H4 (cell line): Measurements from ENCODE around the gene MED20. TPM values are rescaled to one million over a fixed set of nuclear protein-coding genes. Genes with fewer than 3 reads are reported as not detected.
A peak's percentile ranks its signal among the peaks of the same experiment; 100 is the strongest.
"Not testable (repeated sequence)": the region's sequence is repeated elsewhere in the genome, so short reads cannot be mapped to it uniquely, and the experiment has no call there.

Source experiments
- DNase-seq: peaks from one replicate; pipeline ENCODE4 v3.0.0-alpha.2; 2015; ENCODE audit warnings: low spot score
- total RNA-seq: library from RNA; depleted of rRNA; stranded (reverse); fragments of >200 nt; shearing (Covaris generic); gene quantifications from 2 replicates; pipeline ENCODE4 v1.2.3, GENCODE V29; 2014; rRNA removed

MED20 gene, protein sequence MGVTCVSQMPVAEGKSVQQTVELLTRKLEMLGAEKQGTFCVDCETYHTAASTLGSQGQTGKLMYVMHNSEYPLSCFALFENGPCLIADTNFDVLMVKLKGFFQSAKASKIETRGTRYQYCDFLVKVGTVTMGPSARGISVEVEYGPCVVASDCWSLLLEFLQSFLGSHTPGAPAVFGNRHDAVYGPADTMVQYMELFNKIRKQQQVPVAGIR
- 49.4 and 51.8 TPM in 2 replicates for total RNA-seq

DNA sequence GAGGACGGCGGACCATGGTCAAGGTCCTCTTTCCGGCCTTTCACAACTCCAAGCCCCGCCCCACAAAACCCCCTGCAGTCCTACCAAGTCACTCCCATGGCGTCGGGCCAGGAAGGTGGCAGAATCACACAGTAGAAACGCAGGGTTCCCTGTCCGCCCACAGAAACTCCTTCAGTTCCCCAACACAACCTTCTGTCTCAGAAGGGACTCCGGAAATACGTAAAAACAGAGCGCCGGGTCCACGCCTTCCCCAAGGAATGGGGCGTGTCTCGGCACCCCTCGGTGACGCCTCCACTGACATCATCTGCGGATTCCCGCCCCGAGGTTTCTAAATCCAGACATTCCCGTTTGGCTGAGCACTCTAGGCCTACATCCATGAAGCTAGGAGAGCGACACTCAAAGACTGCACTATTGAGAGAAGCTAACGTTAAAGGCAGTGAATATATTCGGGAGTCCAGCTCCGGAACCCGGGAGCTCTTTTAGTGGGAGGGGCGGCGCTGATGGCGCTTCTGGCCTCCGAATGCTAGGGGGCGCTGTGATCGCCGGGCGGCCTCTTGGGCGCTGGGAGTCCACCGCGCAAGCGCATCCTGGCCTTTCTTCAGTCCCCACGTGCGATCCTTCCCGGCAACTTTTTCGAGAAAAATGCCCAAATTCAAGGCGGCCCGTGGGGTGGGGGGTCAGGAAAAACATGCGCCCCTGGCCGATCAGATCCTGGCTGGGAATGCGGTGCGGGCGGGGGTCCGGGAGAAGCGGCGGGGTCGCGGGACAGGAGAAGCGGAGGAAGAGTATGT is at the start of gene MED20, which contains the start of gene BYSL:
Gene MED20 (minus strand): TSS at position 219 of the 791 bp plus-strand sequence. CDS start 121 bp downstream, at position 98.
Gene BYSL (plus strand): TSS at position 579 of the 791 bp plus-strand sequence. CDS start 64 bp downstream, at position 643.
- peak; percentile 93 for DNase-seq

DNA sequence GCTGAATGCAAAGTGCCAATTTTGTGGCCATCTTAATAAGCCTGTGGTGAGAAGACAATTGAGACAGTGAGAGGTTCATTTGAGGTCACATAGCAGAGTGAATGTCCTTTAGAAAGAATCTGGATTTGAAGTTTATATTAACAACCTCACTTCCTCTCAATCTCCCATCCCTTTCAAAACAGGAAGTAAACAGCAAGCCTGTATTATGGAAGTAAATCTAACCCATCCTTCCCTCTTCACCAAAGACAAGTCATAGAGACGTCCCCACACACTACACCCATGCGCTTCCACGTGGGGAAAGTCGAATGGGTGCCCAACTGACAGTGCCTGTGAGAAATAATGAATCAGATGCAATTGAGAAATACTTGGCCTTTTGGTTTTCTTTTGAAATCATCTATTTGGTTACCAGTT is 49.5 kb upstream of the MED20 start:
- peak; percentile 62 for DNase-seq

DNA sequence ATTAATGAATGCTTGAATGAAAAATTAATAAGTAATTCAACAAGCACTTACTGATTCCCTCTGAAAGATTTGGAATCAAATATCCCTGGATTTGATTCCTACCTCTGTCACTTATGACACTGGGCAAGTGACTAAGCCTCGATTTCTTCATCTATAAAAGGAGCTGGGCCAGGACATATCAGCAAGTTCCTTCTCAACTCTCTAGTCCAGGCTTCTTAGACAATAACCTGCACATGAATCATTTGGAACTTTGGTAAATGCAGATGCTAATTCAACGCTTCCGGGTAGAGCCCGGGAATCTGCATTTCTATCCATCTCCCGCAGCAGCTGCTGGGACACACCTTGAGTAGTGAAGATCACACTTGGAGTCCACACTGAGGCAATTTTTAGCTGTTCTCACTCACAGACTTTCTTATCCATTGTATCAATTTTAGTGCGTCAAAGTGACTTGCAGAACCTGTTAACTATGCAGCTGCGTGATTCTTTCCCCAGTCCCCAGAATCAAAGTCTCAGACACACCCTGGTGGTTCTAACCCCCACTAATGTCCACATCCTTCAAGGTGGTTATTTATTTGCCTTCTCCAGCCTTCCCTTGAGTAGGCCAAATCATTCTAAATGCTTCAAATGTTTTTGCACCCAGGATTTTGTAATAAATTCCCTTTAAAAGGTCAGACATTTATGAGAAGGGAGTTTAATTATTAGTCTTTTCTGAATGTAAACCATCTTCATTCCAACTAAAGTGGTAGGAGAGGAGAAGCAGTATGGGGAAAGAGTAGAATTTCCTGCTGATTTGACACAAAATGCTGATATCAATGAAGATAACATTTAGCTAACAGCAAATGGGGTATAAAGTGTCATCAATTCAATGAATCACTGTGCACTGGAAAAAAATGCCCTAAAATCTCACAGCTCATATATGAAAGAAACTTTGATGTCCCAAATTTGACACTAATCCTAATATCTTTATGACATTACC is 46.7 kb upstream of the MED20 start:
- peak; percentile 37 for DNase-seq

DNA sequence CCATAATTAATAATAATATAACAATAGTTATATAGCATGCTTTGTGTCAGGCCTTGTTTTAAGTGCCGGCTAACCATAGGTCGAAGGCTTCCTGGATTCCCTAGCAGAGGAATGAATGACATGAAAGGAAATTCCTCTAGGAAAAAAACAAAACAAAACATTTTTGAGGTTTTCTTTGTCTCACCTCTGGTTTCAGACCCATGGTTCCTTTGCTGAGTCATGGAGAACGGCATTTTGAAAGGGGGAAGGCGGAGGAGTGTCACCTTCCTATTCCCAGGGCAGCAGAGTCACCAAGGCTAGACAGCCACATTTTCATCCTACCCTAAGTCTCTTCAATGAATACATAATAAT is 46.0 kb upstream of the MED20 start:
- peak; percentile 89 for DNase-seq

DNA sequence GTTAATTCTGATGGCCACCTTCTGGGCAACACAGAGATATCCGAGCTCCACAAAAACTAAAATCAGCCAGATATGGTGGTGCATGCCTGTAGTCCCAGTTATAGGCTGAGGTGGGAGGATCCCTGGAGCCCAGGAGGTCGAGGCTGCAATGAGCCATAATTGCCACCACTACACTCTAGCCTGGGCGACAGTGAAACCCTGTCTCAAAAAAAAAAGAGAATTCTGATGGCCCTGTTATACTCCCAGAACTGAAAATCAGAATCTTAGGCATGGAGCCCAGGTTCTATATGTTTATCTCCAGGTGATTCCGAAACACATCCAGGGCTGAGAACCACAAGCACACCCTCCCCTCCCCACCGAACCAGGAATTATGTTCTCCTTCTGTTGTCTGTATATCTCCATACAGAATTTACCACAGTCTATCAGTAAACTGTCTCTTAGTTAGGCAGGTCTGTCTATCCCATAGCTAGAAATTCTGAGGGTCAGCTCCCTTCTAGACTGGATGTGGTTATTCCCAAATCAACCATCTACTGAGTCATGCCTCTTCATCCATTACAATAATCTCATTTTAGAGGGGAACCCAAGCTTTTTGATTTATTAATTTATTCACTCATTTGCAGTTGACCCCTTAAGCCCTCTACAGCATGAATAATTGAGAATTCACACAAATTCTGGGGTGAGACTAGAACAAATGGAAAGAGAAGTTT is 45.4 kb upstream of the MED20 start:
- no peak for DNase-seq

DNA sequence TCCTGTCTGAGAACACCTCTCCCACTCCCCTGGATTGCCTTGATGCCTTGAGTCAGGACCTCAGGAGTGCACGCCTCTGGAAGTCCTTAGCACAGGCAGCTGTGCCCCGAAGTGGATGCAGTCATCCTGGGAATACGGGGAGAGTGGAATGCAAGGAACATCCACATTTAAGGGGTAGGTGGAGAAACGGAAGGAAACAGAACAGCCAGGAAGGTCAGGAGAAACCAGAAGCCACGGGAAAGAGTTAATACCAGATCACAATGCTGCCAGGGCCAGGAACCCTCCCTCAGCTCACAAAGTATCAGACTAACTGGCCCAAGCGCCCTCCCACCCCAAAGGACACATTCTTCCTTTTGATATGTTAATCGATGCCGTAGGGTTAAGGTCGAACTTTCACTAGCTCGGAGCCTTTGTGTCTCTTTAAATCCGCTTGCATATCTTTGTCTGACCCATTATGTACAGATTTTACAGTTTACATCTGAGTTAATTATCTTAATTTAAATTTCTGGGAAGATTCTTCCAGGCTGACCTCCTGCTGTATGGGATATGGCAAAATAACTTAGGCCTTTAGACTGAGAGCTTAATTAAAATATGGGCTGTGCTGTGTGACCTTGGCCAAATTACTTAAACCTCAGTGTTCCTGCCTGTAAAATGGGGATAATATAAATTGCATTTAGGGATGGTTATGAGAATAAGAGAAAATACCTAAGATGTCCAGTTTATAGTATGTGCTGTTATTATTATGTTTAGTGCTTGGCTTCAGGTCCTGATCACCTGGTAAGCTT is 44.7 kb upstream of the MED20 start:
- no peak for DNase-seq

DNA sequence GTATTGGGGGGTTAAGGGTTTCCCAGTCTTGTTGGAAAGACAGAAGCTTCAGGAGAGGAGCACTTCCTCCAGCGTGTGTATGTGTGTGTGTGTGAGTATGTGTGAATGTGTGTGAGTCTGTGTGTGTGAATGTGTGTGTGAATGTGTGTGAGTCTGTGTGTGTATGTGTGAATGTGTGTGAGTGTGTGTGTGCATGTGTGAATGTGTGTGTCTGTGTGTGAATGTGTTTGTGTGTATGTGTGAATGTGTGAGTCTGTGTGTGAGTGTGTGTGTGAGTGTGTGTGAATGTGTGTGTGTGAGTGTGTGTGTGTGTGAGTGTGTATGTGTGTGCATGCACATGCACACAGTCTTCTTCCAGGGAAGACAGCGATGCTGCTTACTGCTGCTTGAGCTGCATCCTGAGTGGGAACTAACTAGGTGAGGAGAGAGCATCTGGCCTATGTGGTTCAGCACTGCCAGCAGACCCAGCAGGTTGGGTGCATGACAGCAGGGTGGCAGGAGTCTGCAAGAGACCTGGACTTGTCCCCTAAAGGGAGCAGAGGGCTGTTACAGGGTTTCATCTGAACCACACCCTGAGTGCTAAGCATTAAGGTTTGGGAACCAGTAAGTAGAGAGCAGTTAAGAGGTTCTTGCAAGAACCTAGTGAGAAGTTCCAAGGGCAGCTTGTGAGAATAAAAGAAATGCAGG is 43.4 kb upstream of the MED20 start:
- DNase-seq: no peak

DNA sequence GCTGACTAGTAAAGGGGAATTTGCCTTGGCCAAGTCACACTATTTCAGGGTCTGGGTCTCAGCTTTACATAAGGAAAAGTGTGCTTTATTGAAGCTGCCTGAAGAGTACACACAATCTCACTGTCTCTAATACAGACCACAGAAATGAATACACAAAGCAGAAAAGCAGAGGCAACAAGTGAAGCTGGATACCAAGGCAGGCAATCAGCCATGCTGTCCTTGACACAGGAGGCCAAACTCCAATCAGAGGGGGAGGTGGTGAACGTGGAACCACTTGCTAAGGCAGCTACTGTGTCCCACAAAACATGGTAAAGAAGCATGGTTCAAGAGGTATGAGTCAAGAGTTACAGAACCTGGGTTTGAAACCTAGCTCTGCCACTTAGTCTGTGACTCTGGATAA is 42.4 kb upstream of the MED20 start:
- no peak for DNase-seq

DNA sequence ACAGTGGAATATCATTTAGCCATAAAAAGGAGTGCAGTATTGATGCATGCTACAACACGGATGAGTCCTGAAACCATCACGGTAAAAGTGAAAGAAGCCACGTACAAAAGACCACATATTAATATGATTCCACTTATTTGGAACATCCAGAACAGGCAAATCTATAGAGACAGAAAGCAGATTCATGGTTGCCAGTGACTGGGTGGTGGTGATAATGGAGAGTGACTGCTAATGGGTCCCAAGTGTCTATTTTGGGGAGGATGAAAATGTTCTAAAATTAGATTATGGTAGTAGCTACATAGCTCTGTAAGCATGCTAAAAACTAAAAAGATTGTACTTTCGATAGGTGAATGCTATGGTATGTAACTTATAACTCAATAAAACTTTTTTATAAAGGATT is 39.1 kb upstream of the MED20 start:
- DNase-seq: no peak

DNA sequence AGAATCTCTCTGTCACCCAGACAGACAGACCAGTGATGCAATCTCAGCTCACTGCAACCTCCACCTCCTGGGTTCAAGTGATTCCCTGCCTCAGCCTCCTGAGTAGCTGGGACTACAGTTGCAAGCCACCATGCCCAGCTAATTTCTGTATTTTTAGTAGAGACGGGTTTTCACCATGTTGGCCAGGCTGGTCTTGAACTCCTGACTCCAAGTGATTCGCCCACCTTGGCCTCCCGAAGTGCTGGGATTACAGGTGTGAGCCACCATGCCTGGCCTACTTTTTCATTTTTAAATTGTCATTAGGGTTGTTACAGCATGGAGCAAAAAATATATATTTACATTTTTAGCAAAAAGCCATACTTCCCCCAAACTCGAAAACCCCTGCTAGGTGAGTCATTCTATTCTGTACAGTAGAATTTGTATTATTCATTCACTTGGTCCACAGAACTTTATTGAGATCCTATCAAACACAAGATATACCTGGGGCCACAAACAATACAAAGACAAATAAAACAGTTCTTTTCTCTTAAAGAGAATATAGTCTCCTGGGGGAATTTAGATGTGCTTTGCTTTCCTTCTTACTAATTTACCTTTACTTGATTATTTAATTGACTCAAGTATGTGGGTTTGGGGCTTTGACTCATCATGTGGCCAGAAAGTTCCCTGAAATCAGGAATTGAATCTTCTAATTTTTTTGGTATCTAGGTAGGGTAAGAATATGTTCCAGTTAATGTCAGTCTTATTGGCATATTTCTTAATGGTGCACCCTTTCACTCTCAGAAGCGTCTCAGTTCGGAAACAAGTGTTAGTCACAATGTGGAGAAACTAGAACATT is 37.3 kb upstream of the MED20 start:
- no peak for DNase-seq

DNA sequence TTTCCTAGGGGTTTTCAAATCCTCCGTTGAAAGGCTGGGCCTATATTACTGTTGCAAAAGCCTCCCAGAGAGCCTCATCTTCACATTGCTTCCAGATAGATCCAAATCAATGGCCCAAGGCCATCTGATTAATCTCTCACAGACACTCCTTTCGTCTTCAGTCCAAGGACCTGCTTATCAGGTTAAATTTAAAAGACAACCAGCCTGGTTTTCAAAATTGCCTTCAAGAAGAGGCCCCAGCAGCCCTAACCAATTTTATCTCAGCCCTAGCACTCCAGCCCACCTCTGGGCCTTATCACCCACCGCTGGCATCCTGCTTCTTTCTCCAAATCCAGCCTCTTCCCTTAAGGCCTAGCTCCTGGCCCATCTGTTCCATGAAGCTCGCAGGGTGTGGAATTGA is 36.2 kb upstream of the MED20 start:
- no peak for DNase-seq

DNA sequence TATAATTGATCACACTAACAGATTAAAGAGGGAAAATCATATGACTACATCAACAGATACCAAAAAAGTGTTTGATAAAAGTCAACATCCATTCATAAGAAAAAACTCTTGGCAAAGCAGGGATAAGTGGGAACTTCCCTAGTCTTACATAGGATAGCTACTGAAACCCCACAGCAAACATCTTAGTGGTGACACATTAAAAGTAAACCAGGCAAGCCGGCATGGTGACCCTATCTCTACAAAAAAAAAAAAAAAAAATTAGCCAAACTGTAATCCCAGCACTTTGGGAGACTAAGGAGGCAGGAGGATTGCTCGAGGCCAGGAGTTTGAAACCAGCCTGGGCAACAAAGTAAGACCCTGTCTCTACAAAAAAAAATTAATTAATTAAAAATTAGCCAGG is 34.5 kb upstream of the MED20 start:
- DNase-seq: no peak

DNA sequence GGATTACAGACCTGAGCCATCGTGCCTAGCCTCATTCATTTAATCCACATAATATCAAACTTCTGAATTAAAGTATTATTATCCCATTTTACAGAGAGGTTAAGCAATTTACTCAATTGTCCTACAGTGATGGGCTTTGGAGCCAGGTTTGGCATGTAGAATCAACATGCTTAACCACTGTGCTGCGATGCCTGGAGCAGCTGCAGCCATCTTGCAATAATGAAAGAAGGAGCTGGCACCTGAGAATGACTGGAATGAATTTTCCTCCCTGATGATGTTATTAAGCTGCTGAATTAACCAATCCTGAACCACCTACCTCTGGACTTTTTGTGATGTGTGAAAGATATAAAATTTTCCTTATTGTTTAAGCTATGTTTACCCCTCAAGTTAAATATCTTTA is 33.7 kb upstream of the MED20 start:
- no peak for DNase-seq

DNA sequence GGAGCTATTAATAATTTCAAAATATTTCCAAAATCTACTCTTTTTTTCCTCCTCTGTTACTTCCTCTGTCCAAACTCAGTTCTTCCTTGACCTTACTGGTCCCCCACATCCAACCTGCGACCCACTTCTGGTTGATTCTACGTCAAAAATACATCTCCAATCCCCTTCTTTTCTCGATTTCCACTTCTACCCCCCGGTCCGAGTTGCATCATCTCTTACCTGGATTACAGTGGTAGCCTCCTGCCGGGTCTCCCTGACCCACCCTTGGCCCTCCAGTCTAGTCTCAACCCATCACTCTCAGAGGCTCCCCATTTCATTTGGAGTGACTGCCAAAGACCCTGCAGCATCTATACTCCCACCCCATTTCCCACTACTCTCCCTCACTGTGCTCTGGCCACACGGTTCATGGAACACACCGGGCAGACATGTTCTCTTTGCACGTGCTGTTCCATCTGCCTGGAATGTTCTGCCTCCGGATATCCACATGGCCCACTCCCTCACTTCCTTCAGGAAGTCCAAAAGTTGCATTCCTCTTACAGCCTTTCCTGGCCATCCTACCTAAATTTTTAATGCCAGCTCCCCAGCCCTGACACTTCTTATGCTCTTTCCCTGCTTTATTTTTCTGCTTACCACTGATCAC is 26.8 kb upstream of the MED20 start:
- DNase-seq: no peak

DNA sequence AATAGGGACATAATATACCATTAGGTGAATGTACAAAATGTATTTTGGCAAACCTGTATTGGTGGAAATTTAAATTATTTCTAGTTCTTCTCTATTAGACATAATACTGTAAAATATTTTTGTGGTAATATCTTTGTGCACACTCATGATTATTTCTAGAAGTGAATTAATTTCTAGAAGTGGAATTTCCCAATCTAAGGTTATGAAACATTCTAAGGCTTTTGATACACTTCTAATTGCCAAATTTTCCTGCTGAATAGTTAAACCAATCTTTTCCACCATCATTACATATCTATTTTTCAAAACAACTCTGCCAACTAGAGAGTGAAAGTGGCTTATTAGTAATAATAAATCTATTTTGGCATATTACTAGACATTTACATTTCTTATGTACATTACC is 22.5 kb upstream of the MED20 start:
- no peak for DNase-seq

DNA sequence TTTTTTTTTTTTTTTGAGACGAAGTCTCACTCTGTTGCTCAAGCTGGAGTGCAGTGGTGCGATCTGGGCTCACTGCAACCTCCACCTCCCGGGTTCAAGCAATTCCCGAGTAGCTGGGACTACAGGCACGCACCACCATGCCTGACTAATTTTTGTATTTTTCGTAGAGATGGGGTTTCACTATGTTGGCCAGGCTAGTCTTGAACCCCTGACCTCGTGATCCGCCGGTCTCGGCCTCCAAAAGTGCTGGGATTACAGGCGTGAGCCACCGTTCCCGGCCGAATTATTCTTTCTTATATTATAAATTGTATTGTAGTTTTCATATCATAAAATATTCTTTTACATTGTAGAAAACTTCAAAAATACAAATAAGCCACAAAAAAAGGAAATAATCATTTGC is 21.9 kb upstream of the MED20 start:
- DNase-seq: not testable (repeated sequence)

DNA sequence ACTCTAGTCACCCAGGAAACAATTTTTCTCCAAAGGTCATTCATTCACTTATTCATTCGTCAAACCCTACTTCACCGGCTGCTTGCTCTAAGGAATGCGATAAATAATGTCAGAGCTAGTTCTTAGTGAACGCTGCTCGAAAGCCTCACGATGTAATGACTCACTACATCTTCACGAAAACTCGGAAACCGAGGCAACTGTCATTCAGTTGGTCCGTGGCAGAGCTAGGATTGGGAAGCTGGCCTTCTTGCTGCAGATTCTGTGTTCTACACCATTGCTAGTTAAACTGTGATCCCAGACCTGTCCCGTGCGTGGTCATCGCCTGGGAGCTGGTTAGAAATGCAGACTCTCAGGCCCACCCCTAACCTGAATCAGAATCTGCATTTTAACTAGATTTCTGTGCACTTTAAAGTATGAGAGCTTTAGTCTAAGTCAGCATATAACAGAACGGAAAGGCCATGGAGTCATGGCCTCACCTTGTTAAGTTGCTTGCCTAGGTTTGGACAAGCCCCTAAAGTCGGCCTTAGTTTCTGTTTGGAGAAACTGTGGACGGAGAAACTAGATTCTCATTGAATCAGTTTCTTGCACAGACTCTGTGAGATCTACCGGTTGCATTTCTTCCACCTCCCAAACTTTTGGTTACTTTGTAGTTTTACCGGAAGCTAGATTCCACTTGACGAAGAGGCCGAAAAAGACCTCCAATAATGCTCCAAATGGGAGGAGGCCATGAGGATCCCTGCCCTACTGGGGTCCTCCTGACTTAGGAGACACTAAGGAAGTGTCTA is 21.3 kb upstream of the MED20 start:
- peak; percentile 65 for DNase-seq
